Activated CD8-positive, alpha-beta memory T cell treated with anti-CD3 and anti-CD28 coated beads for 1 hour (primary cell): Measurements from ENCODE around the gene LRRIQ1.
"Not testable (repeated sequence)": the region's sequence is repeated elsewhere in the genome, so short reads cannot be mapped to it uniquely, and the experiment has no call there.

Experiments
- DNase-seq, 2 donors: peaks; one replicate each; pipeline ENCODE4 v3.0.0-alpha.2; 2020; ENCODE audit warnings: low read depth in 1 of 2; ENCODE audit errors: extremely low read depth in 1 of 2

LRRIQ1 gene

GRCh38 chr12:85183855-85184254 is 147.7 kb downstream of the LRRIQ1 start:
- DNase-seq = no peak

DNA sequence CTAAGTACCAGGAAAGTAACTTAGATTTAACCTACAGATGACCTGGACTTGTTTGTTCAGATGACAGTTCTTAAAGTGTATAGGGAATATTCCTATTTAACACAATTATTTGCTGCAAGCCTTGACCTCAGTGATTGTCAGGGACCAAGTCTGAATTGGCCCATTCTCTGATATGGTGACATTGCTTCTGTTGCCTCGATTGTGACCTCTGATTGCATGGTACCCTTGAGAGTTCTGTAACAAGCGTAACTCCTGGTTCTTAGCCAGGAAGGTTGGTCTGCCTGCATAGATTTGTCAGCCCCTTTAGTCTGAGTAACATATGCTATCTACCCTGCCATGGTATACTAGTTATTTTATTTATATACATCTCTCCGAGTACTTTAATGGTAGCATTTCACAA is 150.1 kb downstream of the LRRIQ1 start:
- no peak for DNase-seq

- no peak for DNase-seq
Measured at GRCh38 chr12:85188619-85189018, 152.5 kb downstream of the LRRIQ1 start.

GRCh38 chr12:85190728-85191127 is 154.6 kb downstream of the LRRIQ1 start:
- DNase-seq = no peak

DNA sequence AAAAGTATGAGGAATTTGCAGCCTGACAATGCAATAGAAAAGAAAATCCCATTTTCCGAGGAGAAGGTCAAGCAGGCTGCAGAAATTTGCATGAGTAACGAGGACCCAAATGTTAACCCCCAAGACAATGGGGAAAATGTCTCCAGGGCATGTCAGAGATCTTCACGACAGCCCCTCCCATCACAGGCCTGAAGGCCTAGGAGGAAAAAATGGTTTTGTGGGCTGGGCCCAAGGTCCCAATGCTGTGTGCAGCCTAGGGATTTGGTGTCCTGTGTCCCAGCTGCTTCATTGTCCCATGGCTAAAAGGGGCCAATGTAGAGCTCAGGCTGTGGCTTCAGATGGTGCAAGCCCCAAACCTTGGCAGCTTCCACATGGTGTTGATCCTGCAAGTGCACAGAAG is 167.7 kb downstream of the LRRIQ1 start:
- DNase-seq = not testable (repeated sequence)

- no peak for DNase-seq
Measured at GRCh38 chr12:85206543-85206942, 170.4 kb downstream of the LRRIQ1 start.

DNA sequence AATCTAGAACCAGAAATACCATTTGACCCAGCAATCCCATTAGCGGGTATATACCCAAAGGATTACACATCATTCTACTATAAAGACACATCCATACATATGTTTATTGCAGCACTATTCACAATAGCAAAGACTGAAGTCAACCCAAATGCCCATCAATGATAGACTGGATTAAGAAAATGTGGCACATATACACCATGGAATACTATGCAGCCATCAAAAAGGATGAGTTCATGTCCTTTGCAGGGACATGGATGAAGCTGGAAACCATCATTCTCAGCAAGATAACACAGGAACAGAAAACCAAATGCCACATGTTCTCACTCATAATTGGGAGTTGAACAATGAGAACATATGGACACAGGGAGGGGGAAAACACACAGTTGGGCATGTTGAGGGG is 188.2 kb downstream of the LRRIQ1 start:
- not testable (repeated sequence) for DNase-seq

- no peak for DNase-seq
Measured at GRCh38 chr12:85225501-85225900, 189.3 kb downstream of the LRRIQ1 start.

- no peak for DNase-seq
Measured at GRCh38 chr12:85237327-85237726, 201.2 kb downstream of the LRRIQ1 start.

- no peak for DNase-seq
Measured at GRCh38 chr12:85244561-85244960, 208.4 kb downstream of the LRRIQ1 start.

DNA sequence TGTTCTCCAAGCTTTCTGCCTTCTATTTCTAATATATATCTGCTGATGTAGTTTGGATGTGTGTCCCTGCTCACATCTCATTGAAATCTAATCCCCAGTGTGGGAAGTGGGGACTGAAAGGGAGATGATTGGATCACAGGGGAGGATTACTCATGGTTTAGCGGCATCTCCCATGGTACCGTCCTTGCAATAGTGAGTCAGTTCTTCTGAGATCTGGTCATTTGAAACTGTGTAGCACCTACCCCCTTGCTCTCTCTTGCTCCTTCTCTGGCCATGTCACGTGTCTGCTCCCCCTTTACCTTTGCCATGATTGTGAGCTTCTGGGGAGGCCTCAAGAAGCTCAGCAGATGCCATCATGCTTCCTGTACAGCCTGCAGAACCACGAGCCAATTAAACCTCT is 217.7 kb downstream of the LRRIQ1 start:
- DNase-seq = no peak

DNA sequence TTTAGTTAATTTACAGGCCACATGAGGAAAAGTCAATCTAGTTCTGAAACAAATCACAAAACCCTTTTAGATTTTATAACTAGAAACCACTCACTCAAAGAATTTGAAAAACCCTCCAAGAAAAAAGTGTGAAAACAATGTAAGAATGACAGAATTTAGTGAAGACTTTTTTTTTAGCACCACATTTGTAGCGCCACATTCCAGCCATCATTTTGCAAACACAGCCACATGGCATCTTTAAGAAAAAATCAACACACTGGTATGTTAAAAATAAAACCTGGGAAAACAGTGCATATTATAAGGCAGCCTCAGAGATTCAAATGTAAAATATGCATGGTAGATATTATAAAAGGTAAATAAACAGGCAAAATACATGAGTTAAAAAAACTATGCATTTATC is 221.5 kb downstream of the LRRIQ1 start:
- no peak for DNase-seq

- no peak for DNase-seq
Measured at GRCh38 chr12:85260447-85260846, 224.3 kb downstream of the LRRIQ1 start.

DNA sequence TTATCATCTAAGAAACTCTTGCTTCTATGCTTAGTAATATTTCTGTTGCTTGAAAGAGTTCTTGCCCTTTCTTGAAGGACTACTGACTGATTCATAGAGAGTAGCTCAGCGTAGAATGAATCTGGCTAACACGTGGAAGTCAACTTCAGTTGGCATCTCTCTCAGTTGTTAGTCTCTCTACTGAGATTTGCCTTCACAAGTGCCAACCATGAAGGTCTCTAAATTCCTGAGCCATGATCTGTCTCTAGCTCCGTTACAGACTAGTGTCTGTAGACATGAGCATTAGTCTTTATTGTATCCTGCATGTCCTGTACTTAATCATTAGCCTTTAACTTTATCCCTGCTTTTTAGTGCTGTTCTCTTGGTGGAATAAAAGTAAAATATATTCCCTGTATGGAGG is 224.7 kb downstream of the LRRIQ1 start:
- DNase-seq = no peak

DNA sequence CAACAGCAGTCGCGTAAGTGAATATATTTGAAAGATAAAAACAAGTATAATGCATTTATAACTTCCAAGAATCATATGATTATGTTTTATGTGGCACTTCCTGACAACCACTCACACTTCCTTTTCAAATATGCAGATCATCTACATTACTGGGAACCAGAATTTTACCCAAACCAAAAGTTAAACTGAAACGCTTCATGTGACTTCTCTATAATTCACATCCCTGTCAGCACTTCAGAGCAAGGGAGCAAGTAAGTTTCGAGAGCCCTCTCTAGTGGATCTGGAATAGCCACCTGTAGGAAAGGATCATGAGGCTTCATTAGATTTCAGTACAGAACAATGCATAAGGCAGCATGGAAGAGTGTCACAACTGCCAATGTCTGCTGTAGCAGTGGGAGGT is 230.2 kb downstream of the LRRIQ1 start:
- DNase-seq = no peak

DNA sequence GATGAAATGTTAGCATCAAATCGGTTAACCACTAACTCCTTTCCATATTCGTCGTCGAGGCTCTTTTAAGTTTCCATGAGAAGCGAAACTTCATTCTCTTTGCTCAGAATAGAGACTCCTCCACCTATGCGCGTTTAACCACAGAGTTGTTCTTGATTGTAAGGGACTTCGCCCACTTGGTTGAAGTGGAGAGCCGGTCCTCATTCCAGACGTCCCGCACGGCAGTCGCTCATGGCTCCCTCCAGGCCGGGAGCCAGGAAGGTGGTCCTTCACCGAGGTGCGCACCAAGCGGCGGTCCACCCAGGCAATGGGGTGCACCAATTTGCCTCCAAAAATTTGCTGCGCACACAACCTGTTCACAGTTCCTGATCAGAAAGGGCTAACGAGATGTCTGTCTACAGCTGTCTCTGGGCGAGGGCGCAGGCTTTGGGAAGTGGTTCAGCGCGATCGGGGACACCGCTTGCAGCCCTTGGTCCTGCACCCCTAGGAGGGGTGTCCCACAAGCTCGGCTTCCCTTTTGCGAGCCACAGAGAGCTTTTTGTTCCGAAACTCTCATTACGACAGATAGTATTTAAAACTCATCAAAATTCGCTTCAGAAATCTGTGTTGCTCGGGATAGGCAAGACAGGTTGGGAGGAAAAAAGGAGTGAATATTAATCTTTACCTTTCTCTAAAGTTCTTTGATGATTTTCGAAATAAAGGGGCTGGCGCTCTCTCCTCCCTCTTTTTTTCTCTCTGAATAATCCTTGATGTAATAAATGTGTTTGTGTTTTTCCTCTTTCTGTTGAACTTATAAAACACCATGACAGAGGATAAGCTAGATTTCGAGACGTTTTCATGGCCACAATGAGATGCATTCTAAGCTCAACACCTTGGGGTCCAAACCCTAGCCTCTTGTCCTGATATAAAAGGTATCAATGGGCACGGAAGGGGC is 237.5 kb downstream of the LRRIQ1 start:
- no peak for DNase-seq

DNA sequence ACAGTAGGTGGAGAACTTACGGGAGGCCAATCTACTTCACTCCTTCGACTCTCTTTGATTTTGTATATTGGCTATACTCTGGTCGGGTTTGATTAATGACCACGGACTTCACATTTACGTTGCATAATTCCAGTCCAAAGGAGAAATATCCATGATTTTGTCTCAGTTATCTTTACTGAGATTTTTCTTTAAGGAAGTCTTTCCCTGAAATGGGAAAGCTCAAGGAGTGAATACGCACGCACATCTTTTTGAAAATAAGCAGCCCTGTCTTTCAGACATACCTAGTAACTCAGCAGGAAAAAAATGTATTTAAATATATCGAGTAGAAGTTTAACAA is 238.1 kb downstream of the LRRIQ1 start:
- DNase-seq = no peak

DNA sequence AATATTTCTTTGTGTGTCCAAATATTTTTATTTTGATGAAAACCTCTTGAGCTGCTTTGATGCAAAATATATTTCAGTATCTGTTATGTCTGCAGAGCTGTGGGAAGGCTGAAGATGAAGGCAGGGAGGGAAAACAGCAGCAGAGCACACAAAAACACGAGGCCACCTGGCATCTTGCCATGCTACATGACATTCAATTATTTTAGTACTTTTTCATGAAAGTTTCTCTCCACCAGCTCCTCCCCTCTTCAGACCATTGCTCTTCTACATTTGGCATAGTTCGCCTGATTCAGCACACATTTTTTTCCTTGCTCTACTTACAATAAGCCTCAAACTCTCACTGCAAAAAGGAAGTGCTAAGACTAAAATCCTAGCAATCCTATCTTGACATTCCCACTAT is 239.2 kb downstream of the LRRIQ1 start:
- DNase-seq = no peak

- DNase-seq = no peak
Measured at GRCh38 chr12:85277191-85277590, 241.0 kb downstream of the LRRIQ1 start.

- DNase-seq = no peak
Measured at GRCh38 chr12:85277900-85278597, 241.9 kb downstream of the LRRIQ1 start.

DNA sequence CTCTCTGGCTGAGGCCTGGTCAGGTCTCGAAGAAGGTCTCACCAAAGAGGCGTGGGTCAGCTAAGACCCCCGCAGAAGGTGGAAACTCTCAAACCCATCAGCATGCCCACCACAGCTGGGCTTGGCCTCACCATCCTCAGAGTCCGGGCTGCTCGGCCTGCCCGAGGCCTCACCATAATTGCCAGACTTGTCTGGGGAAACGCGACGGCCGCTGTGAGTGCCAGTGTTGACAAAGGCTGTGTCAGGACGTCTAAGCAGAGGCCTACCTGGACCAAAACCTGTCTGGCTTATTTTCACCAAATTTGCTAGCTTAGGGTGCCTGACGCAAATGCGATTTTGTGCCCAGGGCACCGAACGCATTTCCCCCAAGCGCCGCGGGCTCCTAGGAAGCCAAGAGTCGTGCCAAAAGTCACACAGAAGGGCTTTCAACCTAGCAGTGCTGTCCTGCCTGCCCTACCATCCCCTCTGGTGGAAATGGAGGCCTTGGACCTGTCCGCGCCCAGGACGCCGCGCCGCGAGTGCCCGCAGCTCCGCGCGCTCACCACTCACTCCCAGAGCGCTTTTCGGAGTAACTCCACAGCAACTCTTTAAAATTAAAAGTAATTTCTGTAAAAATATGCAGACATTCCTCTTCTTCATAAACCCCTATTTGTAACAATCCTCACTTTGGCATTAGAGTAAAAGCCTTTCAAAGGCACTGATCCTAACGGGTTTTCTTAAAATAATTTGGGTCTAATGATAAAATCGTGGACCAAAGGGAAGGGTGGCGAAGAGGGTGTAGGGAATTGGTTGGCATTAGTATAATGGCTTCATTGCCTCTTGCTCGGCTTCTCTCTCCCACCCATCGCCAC is 242.7 kb downstream of the LRRIQ1 start:
- DNase-seq = no peak
